Nucleus accumbens (tissue), 56 donors: ENCODE results near the gene AGTPBP1.

Experiments
- DNase-seq, 56 donors: peaks; one replicate each; lab custom pipeline; 2025; lab: John Stamatoyannopoulos, UW

The AGTPBP1 gene

DNA sequence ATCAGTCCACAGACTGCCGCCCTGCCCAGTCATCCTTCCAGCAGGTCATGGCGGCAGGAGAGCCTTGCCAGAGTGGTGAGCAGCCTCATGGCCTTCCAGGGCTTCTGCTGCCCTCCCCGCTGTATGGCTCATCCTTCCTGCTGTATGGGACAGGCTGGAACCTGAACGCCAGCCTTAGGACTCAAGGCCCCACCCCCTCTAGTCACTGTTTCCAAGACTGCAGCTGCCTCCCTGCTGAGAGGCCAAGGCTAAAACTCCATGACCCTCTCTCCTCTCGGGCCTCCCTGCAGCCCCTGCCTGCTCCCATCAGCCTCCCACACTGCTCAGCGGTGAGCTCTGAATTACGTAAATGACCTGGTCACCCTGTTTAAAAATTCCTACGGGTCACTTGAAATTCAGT, 227.5 kb downstream of the AGTPBP1 start:
- DNase-seq, result no peak

DNA sequence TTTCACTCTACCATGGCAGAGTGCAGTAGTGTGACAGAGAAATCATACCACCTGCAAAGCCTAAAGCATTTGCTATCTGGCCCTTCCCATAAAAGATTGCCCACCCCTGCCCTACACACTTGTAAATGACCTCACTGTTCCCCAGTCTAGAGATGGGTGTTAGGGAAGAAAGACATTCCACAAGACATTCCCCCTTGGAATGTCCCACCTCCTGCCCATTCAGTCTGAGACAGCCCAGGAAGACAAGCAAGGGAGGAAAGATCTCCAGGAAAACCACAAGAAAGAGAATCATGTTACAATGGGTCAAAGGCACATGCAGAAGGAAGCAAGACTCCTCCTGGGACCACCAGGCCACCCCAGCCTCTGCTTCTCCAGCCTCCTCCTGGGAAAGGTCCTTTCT, 230.0 kb downstream of the AGTPBP1 start:
- no peak for DNase-seq

DNA sequence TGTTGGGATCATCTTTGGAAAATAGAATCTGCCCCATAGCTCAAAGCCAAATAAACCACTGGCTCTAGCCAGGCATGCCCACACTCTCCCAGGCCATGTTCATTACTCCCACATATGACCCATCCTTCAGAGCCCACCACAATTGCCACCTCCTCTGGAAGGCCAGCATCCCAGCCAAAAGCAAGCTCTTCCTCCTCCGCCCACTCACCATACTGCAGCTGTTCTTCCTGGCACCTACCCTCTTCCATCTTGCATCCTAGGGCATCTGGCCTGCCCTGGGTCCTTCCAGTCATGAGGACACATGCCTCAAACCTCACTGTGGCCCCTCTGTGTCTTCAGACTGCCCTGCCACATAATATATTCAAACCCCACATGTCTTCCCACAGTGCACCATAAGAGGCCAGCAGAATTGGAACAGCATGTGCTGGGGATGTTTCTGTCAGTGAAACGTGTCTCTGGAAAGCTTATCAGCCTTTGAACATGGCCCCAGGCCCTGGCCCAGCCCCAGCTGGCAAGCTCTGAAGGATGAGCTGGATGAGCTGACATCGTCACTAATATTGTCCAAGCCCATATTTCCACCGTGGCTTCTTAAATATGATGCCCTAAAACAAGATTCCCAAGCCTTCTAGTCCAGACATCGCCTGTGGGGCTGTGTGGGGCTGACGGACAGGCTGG, 230.8 kb downstream of the AGTPBP1 start:
- no peak for DNase-seq

DNA sequence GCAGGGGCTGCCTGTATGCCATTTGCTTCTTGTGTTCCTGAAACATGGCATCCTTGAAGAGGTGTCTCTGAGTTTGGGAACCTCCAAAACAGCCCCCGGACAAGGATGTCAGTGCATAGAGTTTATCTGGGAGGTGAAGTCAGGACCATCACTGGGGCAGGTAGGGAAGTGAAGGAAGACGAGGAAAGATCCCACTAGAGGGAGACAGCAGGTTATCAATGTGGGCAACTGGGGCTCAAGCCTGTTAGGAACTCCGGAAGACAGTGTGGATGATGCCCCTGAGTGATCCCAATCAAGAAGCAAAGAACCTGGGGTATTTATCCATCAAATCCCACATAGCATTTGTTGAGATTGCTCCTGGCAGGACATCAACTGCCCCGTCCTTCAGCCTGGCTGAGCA, 233.1 kb downstream of the AGTPBP1 start:
- DNase-seq, result peak in 4 of 56 donors; percentile 5 to 26 (median 14)

DNA sequence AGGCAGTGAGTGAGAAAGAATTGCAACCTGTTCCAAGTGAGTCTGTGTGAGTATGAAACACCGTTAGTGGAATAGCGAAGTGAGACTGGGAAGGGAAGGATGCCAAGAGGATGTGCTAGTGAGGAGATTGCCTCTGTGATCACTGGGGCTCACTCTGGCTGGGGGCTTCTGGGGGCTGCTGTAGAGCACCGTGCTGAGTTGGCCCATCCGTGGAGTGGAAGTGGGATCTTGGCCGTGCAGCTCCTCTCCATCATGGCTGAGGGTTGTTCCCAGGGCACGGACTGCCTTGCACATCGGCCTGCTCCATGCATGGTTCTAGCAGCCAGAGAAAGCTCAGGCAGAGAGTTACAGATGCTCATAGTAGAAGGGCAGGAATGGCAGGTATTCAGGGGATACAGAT, 236.1 kb downstream of the AGTPBP1 start:
- no peak for DNase-seq

DNA sequence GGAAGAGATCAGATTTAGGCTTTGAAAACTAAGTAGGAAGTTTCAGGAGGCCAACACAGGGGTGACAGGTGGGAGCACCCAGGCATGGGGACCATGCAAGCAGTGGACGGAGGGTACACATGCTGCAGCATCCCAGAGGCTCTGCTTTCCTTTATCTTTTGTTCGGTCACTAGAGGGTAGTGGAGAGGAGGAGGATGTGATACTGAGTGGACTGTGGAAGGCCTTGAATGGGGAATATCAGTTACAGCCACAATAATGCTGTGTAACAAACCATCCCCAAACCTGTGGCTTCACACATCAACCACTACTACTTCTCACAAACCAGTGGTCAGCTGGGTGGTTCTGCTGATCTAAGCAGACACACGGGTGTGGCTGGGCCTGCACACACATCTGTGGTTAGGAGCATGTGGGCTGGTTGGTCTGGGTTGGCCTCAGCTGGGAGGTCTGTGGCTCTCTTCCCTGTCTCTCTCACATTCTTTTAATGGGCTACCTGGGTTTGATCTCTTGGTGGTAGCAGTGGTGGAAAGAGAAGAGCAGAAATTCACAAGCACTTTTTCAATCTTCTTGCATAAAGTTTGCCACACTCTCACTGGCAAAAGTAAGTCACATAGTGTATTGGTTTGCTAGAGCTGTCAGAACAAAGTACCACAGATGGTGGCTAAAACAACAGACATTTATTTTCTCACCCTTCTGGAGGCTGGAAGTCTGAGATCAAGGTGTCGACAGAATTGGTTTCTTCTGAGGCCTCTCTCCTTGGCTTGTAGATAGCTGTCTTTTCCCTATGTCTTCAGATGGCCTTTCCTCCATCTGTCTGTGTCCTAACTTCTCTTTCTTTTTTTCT, 238.7 kb downstream of the AGTPBP1 start:
- no peak for DNase-seq

DNA sequence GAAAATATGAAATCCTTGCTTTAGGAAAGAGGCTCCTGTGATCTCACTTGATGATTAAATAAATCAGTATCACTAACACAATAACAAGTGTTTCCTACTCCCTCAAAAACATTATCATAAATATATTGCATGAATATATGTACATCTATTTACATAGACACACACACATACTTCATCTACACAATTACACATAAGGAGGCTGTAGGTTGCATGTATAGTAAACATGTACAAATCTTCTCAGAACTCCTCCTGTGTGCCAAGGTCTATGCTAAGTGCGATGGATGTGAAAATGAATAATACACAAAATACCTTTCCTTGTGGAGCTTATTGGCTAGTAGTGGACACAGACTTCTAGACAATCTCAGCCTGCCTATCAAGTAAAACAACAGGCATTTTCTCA, 239.9 kb downstream of the AGTPBP1 start:
- DNase-seq, result no peak

DNA sequence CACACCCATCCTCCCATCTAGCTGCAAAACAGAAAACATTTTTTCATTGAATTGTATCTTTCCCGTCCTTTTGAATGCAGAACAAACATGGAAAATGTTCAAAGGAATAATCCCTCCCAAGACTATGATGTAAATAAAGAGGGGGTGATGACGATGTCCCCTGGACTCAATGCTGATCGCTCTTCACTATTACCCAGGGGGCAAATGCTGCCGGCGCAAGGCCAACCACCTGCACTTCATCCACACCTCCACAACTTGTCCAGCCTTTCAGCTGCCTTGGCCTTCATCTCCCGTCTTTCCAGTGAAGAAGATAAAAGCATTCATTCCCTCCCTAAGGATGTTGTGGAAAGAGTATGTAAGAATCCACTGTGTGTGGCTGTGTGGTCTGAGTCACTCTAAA, 240.3 kb downstream of the AGTPBP1 start:
- DNase-seq, result no peak
